ENCODE results near the gene LTV1. TPM values are rescaled to one million over a fixed set of nuclear protein-coding genes. Genes with fewer than 3 reads are reported as not detected.

LTV1 gene
- total and polyA plus RNA-seq, 2 of the 8 experiments (the other 6 are each of a cell fraction or from before 2014, with no cell fraction given) = 8.0 to 46.9 TPM

- WGBS, 2 experiments (ENCODE audit: extremely low coverage in 1 of 2, insufficient coverage in 1 of 2, insufficient read length in 1 of 2, insufficient replicate concordance in 2 of 2, low coverage in 1 of 2, low lambda C conversion rate in 2 of 2, missing lambda C conversion rate in 1 of 2) = 92% methylated on average over 6 of the region's 6 CpGs; no CpG with 5 or more reads in 1 of the 2 experiments
- no peak overlapping the region for H2BK15ac ChIP-seq (ENCODE audit: low read length)
- no peak overlapping the region for H4K5ac ChIP-seq (ENCODE audit: insufficient read length, low read depth, low read length)
- no peak overlapping the region for H3K27ac ChIP-seq (ENCODE audit: low read depth, low read length)
- no peak overlapping the region for H2BK20ac ChIP-seq (ENCODE audit: low read length)
- H3K4me3 ChIP-seq (ENCODE audit: extremely low read depth in 1 of 4, insufficient read depth in 2 of 4, low read depth in 3 of 4, low read length in 4 of 4) = no peak overlapping the region
- TF ChIP-seq MAX (IDR thresholded peaks at IDR 0.05) (no peak), TEAD4 (IDR thresholded peaks at IDR 0.05; ENCODE audit: low read depth, low read length) (no peak), SIX5 (IDR thresholded peaks at IDR 0.05; ENCODE audit: low read depth, low read length) (no peak), SUZ12 (IDR thresholded peaks at IDR 0.05; ENCODE audit: low read length) (no peak), SAP30 (IDR thresholded peaks at IDR 0.05; ENCODE audit: insufficient read depth, insufficient replicate concordance, low read length) (no peak), BRCA1 (IDR thresholded peaks at IDR 0.05; ENCODE audit: low read depth, low read length) (no peak), JUND (IDR thresholded peaks at IDR 0.05; ENCODE audit: low read length) (no peak), FOSL1 (IDR thresholded peaks at IDR 0.05; ENCODE audit: insufficient read depth, low read depth, low read length) (no peak), BCL11A (IDR thresholded peaks at IDR 0.05; ENCODE audit: low read depth in 2 of 2, low read length in 2 of 2) (no peak), RXRA (IDR thresholded peaks at IDR 0.05; ENCODE audit: insufficient read depth, low read depth, low read length) (no peak), GABPA (IDR thresholded peaks at IDR 0.05; ENCODE audit: borderline replicate concordance, insufficient read depth, low read length) (no peak), SP1 (IDR thresholded peaks at IDR 0.05; ENCODE audit: low read depth, low read length) (no peak), NRF1 (IDR thresholded peaks at IDR 0.05; ENCODE audit: low read depth, low read length) (no peak)
- H3K36me3 ChIP-seq (ENCODE audit: control insufficient read depth in 2 of 4, insufficient read depth in 4 of 4, low read length in 3 of 4) = peaks cover 0 to 29% (median 12%) of the 10 kb centered on the region in 4 experiments; a peak in 6 of 8 replicates
- H4K91ac ChIP-seq (replicated peaks; ENCODE audit: insufficient read length, low read length) = no peak overlapping the region
- no peak overlapping the region for H3K14ac ChIP-seq (ENCODE audit: insufficient read length)
- no peak overlapping the region for H3K4me2 ChIP-seq (ENCODE audit: insufficient read depth in 1 of 2, low read depth in 2 of 2, low read length in 2 of 2)
- H3K9me3 ChIP-seq (ENCODE audit: insufficient read depth in 2 of 2, low read depth in 1 of 2, low read length in 1 of 2) = no peaks in the 10 kb centered on the region
- no peak overlapping the region for H3K23ac ChIP-seq (ENCODE audit: insufficient read length)
- H3K27me3 ChIP-seq (replicated peaks in 1 of 4; ENCODE audit: control insufficient read depth in 3 of 4, extremely low read depth in 1 of 4, insufficient read depth in 3 of 4, low read length in 3 of 4) = no peaks in the 10 kb centered on the region
- H2BK12ac ChIP-seq (ENCODE audit: low read depth, low read length) = no peak overlapping the region
- H4K20me1 ChIP-seq (replicated peaks in 1 of 2; ENCODE audit: control insufficient read depth in 1 of 2, insufficient read depth in 2 of 2, low read length in 2 of 2) = no peaks in the 10 kb centered on the region
- no peak overlapping the region for H4K8ac ChIP-seq (ENCODE audit: extremely low read depth, insufficient read depth, low read length)
- H2AFZ ChIP-seq (ENCODE audit: low read length) = no peak overlapping the region
- H2BK120ac ChIP-seq (replicated peaks; ENCODE audit: low read depth, low read length) = no peak overlapping the region
- DNase-seq (ENCODE audit: low read depth in 1 of 2, low spot score in 2 of 2) = no peak
- H3K79me1 ChIP-seq (ENCODE audit: low read depth, low read length) = no peaks in the 10 kb centered on the region
- ChIA-PET POLR2A (ENCODE audit: partially characterized antibody) (no interaction called here), CTCF (ENCODE audit: partially characterized antibody) (interaction anchor here (0.6 to 1.4 kb wide), 2 partner anchors 12 to 34 kb away, joined by 3 read pairs; no protein-coding TSS in a partner anchor)
- H3K4ac ChIP-seq (replicated peaks; ENCODE audit: insufficient read length, low read depth, low read length) = no peak overlapping the region
- no peaks in the 10 kb centered on the region for H3K23me2 ChIP-seq (ENCODE audit: low read depth, low read length)
- H3K56ac ChIP-seq (replicated peaks; ENCODE audit: insufficient read length, low read depth, low read length) = no peak overlapping the region
- H3K18ac ChIP-seq (ENCODE audit: extremely low read depth, low read length) = no peak overlapping the region
- no peak for FAIRE-seq
- H3K79me2 ChIP-seq (ENCODE audit: control insufficient read depth in 1 of 2, insufficient read depth in 2 of 2, low read length in 2 of 2) = no peaks in the 10 kb centered on the region
- H2BK5ac ChIP-seq (ENCODE audit: low read depth, low read length) = no peak overlapping the region
- no peak overlapping the region for H3K9ac ChIP-seq (replicated peaks in 1 of 4; ENCODE audit: extremely low read depth in 1 of 4, low read depth in 3 of 4, low read length in 3 of 4)
- H3K4me1 ChIP-seq (replicated peaks in 1 of 4; ENCODE audit: control insufficient read depth in 3 of 4, insufficient read depth in 4 of 4, low read length in 3 of 4) = peaks cover 0 to 6% (median 3%) of the 10 kb centered on the region in 4 experiments; a peak in 5 of 7 replicates
- H2AK5ac ChIP-seq (ENCODE audit: low read depth, low read length) = no peak overlapping the region
Measured at GRCh38 chr6:143807103-143807772, 35.9 kb upstream of the LTV1 start.

All from H1 (cell line).